ENCODE measurements around the gene XPC.
A peak's percentile ranks its signal among the peaks of the same experiment; 100 is the strongest.

The XPC gene

GRCh38 chr3:14120111-14120920, 58.1 kb downstream of the XPC start:
- peaks cover 9% of the 10 kb centered on the region for H3K4me1 ChIP-seq (ENCODE audit: control insufficient read depth, insufficient read depth, low read depth, low read length)
- no peak overlapping the region for H3K27ac ChIP-seq (ENCODE audit: low read length, poor library complexity, severe bottlenecking)
- 97% methylated on average over 11 of the region's 11 CpGs for WGBS
- no peak overlapping the region for H2BK12ac ChIP-seq (ENCODE audit: low read length in 2 of 2)
- H3K23ac ChIP-seq (ENCODE audit: low read length in 2 of 2), result no peak overlapping the region
- no peak for DNase-seq
- H2BK5ac ChIP-seq (ENCODE audit: low read depth, low read length, poor library complexity, severe bottlenecking), result no peak overlapping the region
- H2AFZ ChIP-seq (ENCODE audit: low read depth, low read length), result no peak overlapping the region
- no peaks in the 10 kb centered on the region for H3K9me3 ChIP-seq (ENCODE audit: control insufficient read depth, low read length)
- no peak overlapping the region for H2AK5ac ChIP-seq (ENCODE audit: low read length, severe bottlenecking)
- peaks cover 47% of the 10 kb centered on the region for H3K79me1 ChIP-seq (replicated peaks; ENCODE audit: low read length, poor library complexity, severe bottlenecking)
- H3K4me2 ChIP-seq (ENCODE audit: low read length, poor library complexity, severe bottlenecking), result no peak overlapping the region
- H3K9ac ChIP-seq (ENCODE audit: low read length), result no peak overlapping the region
- no peak overlapping the region for H4K8ac ChIP-seq (ENCODE audit: low read length)
- H3K4me3 ChIP-seq (ENCODE audit: insufficient read depth in 1 of 2, low read depth in 1 of 2, low read length in 2 of 2), result no peak overlapping the region
- H2BK120ac ChIP-seq (ENCODE audit: low read depth, low read length), result no peak overlapping the region
- H4K91ac ChIP-seq (ENCODE audit: low read length), result no peak overlapping the region
- H3K18ac ChIP-seq (ENCODE audit: low read depth in 1 of 2, low read length in 2 of 2), result no peak overlapping the region
- H3K4ac ChIP-seq (ENCODE audit: low read depth in 1 of 2, low read length in 2 of 2), result no peak overlapping the region
- H2BK15ac ChIP-seq (ENCODE audit: low read depth, poor library complexity, severe bottlenecking), result no peak overlapping the region
- H3K14ac ChIP-seq (ENCODE audit: low read length in 2 of 2), result no peak overlapping the region
- no peaks in the 10 kb centered on the region for H3K27me3 ChIP-seq (ENCODE audit: control insufficient read depth in 1 of 2, insufficient read depth in 1 of 2, low read length in 2 of 2)
- H3K36me3 ChIP-seq (ENCODE audit: control insufficient read depth in 1 of 2, insufficient read depth in 2 of 2, low read depth in 1 of 2, low read length in 2 of 2), result peaks cover 3 to 40% of the 10 kb centered on the region in 2 experiments

- Histone ChIP-seq H3K14ac (ENCODE audit: low read length in 2 of 2) (no peak overlapping the region), H3K27ac (ENCODE audit: low read length, poor library complexity, severe bottlenecking) (no peak overlapping the region), H3K4me1 (ENCODE audit: control insufficient read depth, insufficient read depth, low read depth, low read length) (peaks cover 9% of the 10 kb centered on the region), H3K27me3 (ENCODE audit: control insufficient read depth in 1 of 2, insufficient read depth in 1 of 2, low read length in 2 of 2) (no peaks in the 10 kb centered on the region), H3K23ac (ENCODE audit: low read length in 2 of 2) (no peak overlapping the region), H3K4ac (ENCODE audit: low read depth in 1 of 2, low read length in 2 of 2) (no peak overlapping the region), H3K9ac (ENCODE audit: low read length) (no peak overlapping the region), H3K4me2 (ENCODE audit: low read length, poor library complexity, severe bottlenecking) (no peak overlapping the region), H3K4me3 (ENCODE audit: insufficient read depth in 1 of 2, low read depth in 1 of 2, low read length in 2 of 2) (no peak overlapping the region), H3K79me1 (replicated peaks; ENCODE audit: low read length, poor library complexity, severe bottlenecking) (peaks cover 45% of the 10 kb centered on the region), H2BK5ac (ENCODE audit: low read depth, low read length, poor library complexity, severe bottlenecking) (no peak overlapping the region), H3K36me3 (ENCODE audit: control insufficient read depth in 1 of 2, insufficient read depth in 2 of 2, low read depth in 1 of 2, low read length in 2 of 2) (peaks cover 3 to 47% of the 10 kb centered on the region in 2 experiments), H4K91ac (ENCODE audit: low read length) (no peak overlapping the region), H2AK5ac (ENCODE audit: low read length, severe bottlenecking) (no peak overlapping the region), H3K18ac (ENCODE audit: low read depth in 1 of 2, low read length in 2 of 2) (no peak overlapping the region), H2BK120ac (ENCODE audit: low read depth, low read length) (no peak overlapping the region), H4K8ac (ENCODE audit: low read length) (no peak overlapping the region), H3K9me3 (ENCODE audit: control insufficient read depth, low read length) (no peaks in the 10 kb centered on the region), H2BK12ac (ENCODE audit: low read length in 2 of 2) (no peak overlapping the region), H2BK15ac (ENCODE audit: low read depth, poor library complexity, severe bottlenecking) (no peak overlapping the region), H2AFZ (ENCODE audit: low read depth, low read length) (no peak overlapping the region)
- no peak for DNase-seq
- WGBS, result 100% methylated on average over 2 of the region's 2 CpGs
Measured at GRCh38 chr3:14119651-14120050, 58.8 kb downstream of the XPC start.

DNA sequence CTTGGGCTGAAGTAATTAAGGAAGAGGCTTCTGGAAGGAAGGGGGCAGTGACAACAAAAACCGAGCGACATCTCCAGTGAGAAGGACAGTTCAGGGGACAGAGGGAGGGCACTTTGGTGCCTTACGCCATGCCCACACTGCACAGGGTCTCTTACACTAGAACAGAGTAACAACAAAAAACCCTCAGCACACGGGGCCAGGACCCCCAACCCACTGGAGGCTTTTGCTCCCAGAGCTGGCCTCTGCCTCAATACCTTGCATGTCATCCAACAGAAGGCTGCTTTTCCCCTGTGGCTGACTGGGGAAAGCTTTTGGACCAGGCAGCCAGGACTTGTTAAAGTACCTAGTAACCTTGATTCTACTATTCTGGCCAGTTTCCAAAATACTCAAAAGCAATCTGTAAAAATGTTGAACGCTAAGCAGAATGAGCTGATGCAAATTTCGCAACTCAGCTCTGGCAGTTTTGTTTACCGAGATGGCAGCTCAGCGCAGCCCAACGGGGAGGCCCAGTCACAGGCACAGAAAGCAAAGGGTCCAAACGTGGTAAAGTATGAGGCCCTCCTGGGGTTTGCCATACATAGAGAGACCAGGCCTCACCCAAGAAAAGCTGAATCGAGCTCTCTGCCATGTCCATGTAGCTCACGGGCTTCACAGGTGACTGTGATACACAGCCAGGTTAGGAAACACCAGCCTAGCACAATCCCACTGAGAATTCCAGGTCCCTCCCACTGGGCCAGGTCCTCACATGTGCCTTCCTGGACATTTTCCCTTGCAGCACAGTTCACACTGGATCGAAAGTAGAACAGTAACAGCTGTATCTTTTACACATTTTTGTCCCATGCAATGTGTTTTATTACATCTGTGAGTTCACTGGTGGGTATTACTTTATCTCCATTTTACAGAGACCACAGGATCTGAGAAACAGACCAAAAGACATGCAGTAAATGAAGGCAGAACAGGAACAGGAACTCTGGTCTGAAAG, 59.7 kb downstream of the XPC start:
- H2BK12ac ChIP-seq (ENCODE audit: low read length in 2 of 2), result peak overlapping the region in 1 of 2 experiments; percentile 25
- no peak overlapping the region for H2BK120ac ChIP-seq (ENCODE audit: low read depth, low read length)
- no peak overlapping the region for H2AFZ ChIP-seq (ENCODE audit: low read depth, low read length)
- no peak overlapping the region for H3K14ac ChIP-seq (ENCODE audit: low read length in 2 of 2)
- peak overlapping the region in 1 of 2 experiments; percentile 79 for H3K18ac ChIP-seq (ENCODE audit: low read depth in 1 of 2, low read length in 2 of 2)
- H3K79me1 ChIP-seq (replicated peaks; ENCODE audit: low read length, poor library complexity, severe bottlenecking), result peaks cover 36% of the 10 kb centered on the region
- peaks cover 5% of the 10 kb centered on the region for H3K4me1 ChIP-seq (ENCODE audit: control insufficient read depth, insufficient read depth, low read depth, low read length)
- H2BK5ac ChIP-seq (ENCODE audit: low read depth, low read length, poor library complexity, severe bottlenecking), result no peak overlapping the region
- no peaks in the 10 kb centered on the region for H3K27me3 ChIP-seq (ENCODE audit: control insufficient read depth in 1 of 2, insufficient read depth in 1 of 2, low read length in 2 of 2)
- H2BK15ac ChIP-seq (ENCODE audit: low read depth, poor library complexity, severe bottlenecking), result no peak overlapping the region
- no peaks in the 10 kb centered on the region for H3K9me3 ChIP-seq (ENCODE audit: control insufficient read depth, low read length)
- peak overlapping the region; percentile 65 for H4K8ac ChIP-seq (ENCODE audit: low read length)
- H3K9ac ChIP-seq (ENCODE audit: low read length), result no peak overlapping the region
- no peak overlapping the region for H3K4me3 ChIP-seq (ENCODE audit: insufficient read depth in 1 of 2, low read depth in 1 of 2, low read length in 2 of 2)
- WGBS, result 69% methylated on average over 12 of the region's 13 CpGs
- no peak overlapping the region for H3K4me2 ChIP-seq (ENCODE audit: low read length, poor library complexity, severe bottlenecking)
- H3K36me3 ChIP-seq (ENCODE audit: control insufficient read depth in 1 of 2, insufficient read depth in 2 of 2, low read depth in 1 of 2, low read length in 2 of 2), result peaks cover 7 to 57% of the 10 kb centered on the region in 2 experiments
- H3K23ac ChIP-seq (ENCODE audit: low read length in 2 of 2), result no peak overlapping the region
- H4K91ac ChIP-seq (ENCODE audit: low read length), result no peak overlapping the region
- DNase-seq, result peak; percentile 67
- H2AK5ac ChIP-seq (ENCODE audit: low read length, severe bottlenecking), result no peak overlapping the region
- no peak overlapping the region for H3K27ac ChIP-seq (ENCODE audit: low read length, poor library complexity, severe bottlenecking)
- H3K4ac ChIP-seq (ENCODE audit: low read depth in 1 of 2, low read length in 2 of 2), result no peak overlapping the region
